ENCODE data around the gene MPV17L2.

DNA sequence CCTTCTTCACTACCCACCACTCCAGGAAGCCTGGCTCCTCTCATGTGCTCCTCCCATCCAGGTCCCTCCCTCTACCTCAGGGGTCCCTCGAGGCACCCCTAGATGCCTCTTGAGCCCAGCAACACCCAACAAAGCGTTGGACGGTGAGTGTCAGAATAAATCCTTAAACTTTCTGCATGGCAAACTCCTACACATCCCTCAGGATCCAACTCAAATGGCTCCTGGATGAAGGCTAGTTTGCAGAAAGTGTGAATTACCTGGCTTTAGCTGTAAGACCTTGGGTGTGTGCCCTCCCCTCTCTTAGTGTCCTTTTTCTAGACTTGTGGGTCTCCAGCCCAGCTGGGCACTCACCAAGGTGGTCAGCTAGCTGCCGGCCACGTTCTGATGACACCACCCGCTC is 5.4 kb downstream of the MPV17L2 start:
- TF ChIP-seq, protein P1, sequence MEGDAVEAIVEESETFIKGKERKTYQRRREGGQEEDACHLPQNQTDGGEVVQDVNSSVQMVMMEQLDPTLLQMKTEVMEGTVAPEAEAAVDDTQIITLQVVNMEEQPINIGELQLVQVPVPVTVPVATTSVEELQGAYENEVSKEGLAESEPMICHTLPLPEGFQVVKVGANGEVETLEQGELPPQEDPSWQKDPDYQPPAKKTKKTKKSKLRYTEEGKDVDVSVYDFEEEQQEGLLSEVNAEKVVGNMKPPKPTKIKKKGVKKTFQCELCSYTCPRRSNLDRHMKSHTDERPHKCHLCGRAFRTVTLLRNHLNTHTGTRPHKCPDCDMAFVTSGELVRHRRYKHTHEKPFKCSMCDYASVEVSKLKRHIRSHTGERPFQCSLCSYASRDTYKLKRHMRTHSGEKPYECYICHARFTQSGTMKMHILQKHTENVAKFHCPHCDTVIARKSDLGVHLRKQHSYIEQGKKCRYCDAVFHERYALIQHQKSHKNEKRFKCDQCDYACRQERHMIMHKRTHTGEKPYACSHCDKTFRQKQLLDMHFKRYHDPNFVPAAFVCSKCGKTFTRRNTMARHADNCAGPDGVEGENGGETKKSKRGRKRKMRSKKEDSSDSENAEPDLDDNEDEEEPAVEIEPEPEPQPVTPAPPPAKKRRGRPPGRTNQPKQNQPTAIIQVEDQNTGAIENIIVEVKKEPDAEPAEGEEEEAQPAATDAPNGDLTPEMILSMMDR (conservative IDR thresholded peaks at IDR 0.05 in 1 of 2, IDR thresholded peaks at IDR 0.05 in 1 of 2; ENCODE audit: extremely low read depth in 1 of 2, insufficient read depth in 1 of 2, low read depth in 1 of 2, low read length in 2 of 2): no peak
- TF ChIP-seq EZH2 (IDR thresholded peaks at IDR 0.05; ENCODE audit: borderline replicate concordance, low read length): no peak
